CD1c-positive myeloid dendritic cell (primary cell): ENCODE data around the gene CELA3A.
"Not testable (repeated sequence)": the region's sequence is repeated elsewhere in the genome, so short reads cannot be mapped to it uniquely, and the experiment has no call there.

Source experiments
- DNase-seq: peaks from one replicate; pipeline ENCODE4 v3.0.0-alpha.2; 2016; ENCODE audit errors: extremely low spot score

Gene CELA3A, protein sequence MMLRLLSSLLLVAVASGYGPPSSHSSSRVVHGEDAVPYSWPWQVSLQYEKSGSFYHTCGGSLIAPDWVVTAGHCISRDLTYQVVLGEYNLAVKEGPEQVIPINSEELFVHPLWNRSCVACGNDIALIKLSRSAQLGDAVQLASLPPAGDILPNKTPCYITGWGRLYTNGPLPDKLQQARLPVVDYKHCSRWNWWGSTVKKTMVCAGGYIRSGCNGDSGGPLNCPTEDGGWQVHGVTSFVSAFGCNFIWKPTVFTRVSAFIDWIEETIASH

DNA sequence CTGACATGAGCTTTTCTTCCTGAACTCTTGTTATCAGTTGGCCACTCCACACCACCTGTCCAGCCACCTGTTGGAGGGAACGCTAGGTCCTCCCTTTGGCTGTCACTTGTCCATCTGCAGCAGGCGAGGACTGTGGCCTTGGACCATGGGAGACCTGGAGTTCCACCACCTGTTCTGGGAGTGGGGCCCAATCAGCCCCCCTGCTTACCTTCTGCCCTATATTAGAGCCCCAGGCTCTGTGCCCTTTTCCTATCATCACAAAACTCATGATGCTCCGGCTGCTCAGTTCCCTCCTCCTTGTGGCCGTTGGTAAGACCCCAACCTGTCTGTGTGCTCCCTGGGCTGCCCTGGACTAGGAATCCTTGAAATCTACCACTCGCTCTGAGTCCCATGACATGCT lies at the start of gene CELA3A:
Gene CELA3A (plus strand): TSS at position 249 of the 400 bp plus-strand sequence. CDS start 18 bp downstream, at position 267.
- no peak for DNase-seq

DNA sequence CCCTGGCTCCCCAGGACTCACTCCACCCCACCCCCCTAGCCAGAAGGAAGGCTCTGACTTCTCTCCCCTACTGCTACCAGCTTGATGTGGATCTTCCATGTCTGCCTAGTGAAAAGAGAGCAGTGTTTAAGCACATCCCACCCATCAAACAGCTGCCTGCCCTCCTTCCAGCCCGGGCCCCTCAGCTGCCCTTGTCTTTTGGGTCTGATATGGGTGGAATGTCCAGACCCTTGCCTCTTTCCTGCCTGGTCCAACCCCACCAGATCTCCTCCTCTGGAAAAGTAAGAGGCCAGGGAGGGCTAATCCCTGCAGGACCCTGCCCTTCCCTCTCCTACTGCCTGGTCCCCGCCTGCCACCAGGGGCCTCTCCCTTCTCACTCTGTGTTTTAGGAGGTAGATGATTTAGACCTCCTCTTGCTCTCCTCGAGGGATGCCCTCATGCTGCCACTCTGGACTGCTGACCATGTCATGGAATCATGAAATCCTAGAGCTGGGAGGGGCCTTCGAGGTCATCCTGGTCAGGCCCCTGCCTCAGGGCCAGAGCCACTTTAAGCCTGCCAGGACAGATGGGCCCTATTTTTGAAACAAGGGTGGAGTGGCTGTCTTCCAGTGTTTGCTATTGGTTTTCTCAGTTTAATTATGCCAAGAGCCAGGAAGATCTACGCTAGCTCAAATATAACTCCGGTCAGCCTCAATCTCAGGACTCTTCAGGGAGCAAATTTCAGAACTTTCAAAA lies 48.5 kb upstream of the CELA3A start:
- no peak for DNase-seq

DNA sequence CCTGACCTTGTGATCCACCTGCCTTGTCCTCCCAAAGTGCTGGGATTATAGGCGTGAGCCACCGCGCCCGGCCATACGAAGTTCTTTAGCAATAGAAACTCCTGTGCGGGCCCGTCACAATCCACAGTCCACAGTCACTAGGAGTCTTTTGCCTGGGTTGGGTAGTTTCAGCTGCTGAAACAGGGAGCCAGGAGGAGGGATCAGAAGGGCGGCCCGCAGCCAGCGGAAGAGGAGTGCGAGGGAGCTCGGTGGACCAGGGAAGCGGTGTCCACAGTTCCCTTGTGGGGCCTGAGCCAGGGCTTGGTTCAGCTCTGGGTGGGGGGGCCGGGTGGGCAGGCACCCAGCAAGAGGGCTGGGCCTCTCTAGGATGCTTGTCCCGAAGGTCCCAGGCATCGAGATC lies 46.4 kb upstream of the CELA3A start:
- no peak for DNase-seq

DNA sequence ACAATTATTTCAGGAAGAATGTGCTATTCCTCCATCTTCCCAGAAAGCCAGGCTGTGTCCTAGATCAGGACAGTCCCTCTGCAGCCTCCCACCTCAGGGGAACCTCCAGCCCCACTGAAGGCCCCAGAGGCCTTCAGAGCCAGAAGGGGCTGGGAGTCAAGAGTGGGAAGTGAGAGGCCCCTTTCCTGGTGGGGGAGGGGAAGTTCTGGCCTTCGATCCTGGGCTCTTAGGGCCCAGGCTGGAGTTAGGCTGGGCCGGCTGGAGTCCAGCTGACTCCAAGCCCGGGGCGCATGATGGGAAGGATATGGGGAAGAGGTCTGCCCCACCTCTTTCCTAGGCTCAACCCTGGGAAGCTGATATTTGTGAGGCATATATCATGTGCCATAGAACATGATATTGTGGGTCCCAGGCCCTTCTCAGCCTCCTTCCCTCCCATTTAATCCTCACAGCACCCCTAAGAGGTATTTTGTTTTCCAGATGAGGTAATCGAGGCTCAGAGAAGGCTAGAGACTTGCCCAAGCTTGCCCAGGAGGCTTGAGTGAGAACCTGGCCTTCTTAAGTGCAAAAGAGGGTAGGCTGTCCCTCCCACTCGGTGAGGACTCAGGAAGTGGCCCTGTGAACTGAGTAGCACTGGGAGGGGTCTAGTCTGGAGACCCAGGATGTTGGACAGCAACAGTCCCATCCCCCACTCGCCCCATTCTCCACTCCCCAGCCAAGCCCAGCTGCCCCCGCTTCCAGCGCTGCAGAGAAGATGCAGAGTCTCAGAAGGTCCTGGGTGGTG lies 45.8 kb upstream of the CELA3A start:
- DNase-seq: no peak

DNA sequence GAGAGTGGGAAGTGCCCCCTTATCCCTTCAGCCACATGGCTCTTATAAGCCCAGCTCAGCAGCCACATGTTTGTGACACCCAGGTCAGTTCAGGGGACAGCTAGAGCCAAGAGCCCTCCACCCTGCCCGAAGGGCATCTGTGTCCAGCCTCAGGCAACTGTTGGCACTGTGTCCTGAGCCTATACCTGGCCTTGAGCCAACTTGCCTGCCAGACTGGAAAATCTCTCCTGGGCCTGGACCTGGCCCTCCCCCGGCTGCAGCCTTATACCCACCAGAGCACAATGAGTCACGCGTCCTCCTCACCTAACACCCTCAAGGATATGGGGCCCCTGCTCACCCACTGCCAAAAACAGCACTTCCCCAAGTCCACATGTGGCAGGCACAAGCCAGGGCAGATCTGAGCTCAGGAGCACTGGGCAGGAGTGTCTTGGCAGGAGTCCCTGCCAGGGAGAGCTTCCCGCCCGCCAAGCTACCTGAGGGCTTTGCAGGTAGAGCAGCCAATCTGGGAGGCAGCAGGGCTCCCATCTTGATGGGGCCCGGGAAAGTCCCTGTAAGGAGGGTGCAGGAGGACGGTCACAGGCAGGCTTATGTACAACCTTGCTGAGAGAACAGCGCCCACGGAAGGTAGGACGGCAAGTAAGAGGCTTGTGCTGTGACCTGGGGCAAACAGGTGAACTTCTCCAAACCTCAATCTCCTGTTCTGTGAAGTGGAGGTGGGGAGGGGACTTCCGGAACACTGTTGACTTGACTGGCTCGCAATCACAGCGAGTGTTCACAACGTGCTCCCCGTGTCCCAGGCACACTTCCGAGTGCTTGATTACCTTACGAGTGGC lies 44.5 kb upstream of the CELA3A start:
- no peak for DNase-seq

DNA sequence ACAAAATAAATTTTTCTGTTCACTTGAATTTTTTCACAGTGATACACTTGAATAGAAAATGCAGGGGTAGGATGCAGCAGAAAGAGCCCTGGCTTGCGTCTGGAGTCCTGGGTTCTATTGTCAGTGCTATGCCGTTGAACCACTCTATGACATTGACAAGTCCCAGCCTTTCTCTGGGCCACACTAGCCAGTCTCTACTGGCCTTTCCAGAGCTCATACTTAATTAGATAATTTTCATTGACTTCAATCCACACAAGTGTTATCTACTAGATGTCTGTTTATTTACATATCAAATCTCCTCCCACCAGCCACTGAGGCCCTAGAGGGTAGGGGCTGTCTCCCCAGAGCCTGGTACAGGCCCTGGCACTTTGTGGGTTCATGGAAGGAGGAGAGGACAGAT lies 40.1 kb upstream of the CELA3A start:
- no peak for DNase-seq

DNA sequence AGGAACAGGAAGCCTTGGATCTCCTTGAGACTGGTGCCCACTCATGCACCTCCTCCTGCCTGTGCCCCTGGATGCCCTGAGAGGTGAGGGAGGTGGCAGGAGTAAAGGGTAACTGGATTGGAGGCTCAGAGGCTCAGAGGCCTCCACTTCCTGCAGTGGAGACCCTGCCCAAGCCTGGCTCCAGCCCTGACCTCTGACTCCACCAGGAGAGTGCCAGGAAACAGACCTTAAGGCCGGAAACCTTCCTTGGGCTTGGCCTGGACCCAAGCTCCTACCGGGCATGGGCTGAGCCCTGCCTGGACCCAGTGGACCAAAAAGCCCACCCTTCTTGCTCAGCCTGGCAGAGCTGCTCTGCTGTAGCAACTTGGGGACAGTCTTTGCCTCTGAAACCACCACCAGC lies 39.7 kb upstream of the CELA3A start:
- DNase-seq: no peak

DNA sequence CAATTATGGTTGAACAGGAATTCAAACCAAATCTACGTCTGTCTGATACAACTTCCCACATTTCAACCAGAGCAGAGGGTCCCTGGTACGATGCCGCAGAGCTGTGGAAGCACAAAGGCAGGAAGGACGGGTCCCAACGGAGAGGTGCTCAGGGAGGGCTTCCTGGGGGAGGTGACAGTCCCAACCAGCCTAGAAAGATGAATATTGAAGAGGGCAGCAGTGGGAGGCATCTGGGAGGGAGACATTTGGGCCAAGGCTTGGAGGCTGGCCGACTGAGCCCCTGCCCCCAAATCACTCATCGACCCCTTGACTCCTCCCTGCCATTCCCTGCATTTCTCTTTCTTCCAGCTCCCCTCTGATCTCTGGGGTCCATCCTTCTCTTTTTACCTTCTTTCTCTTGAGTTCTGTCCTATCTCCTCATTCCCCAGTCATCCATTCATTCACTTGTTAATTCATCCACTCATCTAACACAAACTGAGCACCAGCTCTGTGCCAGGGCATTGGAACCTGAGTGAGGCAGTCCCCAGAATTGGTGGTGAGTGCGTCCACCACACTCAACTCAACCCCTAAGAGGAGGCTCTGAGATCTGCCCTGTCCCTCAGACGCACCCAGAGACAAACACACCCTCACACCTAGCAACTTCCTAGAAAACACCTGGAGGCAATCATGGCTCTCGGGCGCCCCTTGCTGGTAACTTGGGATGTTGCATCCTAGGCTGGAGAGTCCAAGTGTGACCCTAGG lies 37.8 kb upstream of the CELA3A start:
- DNase-seq: peak; percentile 88

DNA sequence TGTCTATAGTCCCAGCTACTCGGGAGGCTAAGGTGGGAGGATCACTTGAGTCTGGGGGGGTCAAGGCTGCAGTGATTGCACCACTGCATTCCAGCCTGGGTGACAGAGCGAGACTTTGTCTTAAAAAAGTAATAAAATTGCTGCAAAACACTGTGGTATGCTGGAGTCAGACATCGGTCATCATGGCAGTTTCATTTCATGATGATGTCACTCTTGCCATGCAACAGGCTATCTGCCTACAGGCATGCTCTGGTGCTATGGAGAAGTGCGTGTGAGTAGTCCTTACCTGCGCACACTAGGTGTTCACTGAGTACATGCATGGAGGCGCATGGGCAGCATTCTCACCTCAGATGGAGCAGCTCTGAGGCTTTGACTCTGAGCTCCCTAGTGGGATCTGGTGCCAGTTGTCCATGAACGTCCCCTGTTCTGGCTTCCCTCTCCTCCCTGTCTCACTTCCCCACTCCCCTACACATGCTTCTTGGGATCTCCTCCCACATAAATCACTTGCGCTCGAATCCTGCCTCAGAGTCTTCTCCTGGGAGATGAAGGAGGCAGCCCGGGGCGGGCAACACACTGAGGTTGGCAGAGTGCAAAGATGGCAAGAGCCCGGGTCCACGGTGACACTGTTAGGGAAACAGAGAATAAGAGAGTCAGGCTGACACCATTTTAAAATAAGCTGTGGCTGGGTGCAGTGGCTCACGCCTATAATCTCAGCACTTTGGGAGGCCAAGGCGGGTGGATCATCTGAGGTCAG lies 35.0 kb upstream of the CELA3A start:
- peak; percentile 43 for DNase-seq

DNA sequence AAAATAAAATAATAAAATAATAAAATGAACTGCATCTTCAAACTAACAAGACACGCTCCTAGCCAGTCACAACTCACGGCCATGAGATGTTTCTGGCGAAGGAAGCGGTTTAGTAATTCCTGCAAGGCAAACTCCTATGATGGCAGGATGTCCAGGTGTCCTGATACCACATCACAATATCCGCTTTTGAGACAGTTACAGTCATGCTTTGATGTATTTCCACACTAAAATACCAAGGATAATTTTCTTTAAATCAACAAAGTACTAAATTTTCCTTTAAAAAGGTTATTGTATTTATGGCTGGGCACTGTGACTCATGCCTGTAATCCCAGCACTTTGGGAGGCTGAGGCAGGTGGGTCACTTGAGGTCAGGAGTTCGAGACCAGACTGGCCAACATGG lies 34.2 kb upstream of the CELA3A start:
- not testable (repeated sequence) for DNase-seq

DNA sequence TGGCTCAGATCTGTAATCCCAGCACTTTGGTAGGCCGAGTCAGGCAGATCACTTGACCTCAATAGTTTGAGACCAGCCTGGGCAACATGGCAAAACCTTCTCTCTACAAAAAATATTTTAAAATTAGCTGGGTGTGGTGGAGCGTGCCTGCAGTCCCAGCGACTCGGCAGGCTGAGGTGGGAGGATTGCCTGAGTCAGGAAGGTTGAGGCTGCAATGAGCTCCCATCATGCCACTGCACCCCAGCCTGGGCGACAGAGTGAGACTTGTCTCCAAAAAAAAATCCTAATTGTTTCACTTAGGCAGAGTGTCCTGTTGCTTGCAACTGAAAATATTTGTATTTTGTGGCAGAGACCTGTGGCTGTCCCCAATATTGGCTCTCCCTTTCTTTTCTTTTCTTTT lies 32.4 kb upstream of the CELA3A start:
- not testable (repeated sequence) for DNase-seq

DNA sequence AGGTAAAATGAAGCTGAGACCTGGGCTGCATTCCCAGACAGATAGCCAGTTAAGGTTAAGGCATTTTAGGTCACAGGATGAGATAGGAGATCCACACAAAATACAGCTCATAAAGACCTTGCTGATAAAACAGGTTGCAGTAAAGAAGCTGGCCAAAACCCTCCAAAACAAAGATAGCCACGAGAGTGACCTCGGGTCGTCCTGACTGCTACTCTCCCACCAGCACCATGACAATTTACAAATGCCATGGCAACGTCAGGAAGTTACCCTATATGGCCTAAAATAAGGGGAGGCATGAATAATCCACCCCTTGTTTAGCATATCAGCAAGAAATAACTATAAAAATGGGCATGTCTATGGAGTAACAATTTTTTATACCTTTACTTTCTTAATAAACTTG lies 30.9 kb upstream of the CELA3A start:
- not testable (repeated sequence) for DNase-seq

DNA sequence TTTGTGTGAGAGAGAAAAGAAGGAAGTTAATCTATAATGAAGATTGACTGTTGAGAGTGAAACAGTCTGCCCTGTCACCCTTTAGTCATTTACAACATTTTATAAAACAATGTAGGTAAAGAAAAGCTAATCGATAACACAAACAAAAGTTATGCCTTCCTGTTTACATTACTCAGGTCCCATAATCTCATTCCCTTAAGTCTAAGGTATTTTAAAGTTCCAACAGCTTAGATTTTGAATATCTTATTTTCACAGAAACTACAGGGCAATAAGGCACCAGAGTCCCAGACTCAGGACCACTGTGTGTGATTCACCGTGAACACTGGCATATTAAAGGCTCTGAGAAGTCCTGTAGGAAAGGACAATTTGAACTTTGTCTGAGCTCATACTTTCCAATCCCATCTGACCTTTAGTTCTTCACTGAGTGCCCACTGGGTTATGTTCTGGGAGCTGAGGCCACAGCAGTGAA lies 28.4 kb upstream of the CELA3A start:
- not testable (repeated sequence) for DNase-seq

DNA sequence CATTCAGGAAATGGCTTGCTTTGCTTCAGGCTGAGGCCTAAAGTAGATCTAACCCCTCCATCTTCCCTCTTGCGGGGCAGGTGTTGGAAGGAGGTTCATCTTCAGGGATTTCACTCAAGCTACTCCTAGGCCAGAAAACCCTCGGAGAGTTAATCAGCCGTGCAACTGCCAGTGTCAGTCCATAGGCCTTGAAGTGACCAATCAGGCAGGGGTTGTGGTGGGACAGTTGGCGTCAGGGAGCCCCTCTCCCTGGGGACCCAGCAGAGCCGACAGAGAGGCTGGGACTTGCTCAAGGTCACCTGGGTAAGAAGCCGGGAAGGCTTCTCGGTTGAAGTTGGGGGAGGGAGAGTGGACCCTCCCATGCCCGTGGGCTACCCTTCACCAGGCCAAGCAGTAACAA lies 27.5 kb upstream of the CELA3A start:
- not testable (repeated sequence) for DNase-seq

DNA sequence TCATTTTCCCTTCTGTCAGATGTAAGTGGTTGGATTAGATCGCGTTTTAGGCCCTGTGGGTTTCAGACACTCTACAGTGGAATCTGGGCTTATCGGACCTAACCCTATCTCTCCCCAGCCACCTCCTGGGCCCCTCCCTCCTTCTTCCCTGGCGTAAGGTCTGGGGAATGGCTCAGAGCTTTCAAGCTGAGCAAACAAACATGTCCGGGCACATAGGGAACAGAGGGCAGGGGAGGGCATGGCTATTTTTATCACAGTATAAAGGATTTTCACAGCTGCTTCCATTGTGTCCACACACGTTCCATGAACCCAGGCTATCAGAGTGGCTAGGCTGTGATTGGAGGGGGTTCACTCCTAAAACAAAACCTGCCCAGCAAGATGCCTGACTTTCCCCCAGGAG lies 26.8 kb upstream of the CELA3A start:
- not testable (repeated sequence) for DNase-seq

DNA sequence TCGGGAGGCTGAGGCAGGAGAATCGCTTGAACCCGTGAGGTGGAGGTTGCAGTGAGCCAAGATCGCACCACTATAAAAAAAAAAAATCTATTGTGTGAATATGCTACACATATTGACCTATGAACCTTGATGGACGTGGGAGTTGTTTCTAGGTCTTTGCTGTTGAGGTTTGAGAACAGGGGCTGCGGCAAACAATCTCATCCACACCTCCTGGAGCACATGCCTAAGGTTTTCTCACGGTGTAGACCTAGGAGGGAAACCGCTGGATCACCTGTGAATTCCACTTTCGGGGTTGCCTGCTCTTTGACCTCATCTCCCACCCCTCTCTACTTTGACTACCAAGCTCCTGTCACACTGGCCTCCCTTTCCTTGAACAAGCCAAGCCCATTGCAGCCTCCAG lies 26.2 kb upstream of the CELA3A start:
- DNase-seq: not testable (repeated sequence)

DNA sequence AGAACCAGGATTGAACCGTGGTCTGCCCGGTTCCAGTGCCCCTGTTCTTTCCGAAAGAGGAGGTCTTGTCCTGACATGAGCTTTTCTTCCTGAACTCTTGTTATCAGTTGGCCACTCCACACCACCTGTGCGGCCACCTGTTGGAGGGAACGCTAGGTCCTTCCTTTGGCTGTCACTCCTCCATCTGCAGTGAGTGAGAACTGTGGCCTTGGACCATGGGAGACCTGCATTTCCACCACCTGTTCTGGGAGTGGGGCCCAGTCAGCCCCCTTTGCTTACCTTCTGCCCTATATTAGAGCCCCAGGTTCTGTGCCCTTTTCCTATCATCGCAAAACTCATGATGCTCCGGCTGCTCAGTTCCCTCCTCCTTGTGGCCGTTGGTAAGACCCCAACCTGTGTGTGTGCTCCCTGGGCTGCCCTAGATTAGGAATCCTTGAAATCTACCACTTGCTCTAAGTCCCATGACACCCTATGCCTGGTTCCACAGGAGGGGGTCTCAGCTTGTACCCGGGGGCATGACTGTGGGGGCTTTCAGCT lies 24.7 kb upstream of the CELA3A start, which contains the start of gene CELA3B:
Gene CELA3B (plus strand): TSS at position 320 of the 537 bp plus-strand sequence. CDS start 18 bp downstream, at position 338.
- not testable (repeated sequence) for DNase-seq

DNA sequence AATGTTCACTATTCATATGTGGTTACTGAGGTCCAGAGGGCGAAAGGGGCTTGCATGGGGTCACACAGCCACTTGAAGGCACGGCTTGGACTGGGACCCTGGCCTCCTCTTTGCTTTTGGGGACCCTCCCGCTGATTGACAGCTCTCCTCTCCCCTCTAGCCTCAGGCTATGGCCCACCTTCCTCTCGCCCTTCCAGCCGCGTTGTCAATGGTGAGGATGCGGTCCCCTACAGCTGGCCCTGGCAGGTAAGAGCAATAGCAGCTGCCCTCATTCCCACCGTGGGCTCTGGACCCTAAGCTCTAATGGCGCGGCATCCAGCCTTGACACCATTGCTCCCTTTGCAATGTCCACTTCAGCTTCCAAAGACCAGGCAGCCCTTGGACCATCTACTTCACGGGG lies 23.2 kb upstream of the CELA3A start:
- DNase-seq: not testable (repeated sequence)

DNA sequence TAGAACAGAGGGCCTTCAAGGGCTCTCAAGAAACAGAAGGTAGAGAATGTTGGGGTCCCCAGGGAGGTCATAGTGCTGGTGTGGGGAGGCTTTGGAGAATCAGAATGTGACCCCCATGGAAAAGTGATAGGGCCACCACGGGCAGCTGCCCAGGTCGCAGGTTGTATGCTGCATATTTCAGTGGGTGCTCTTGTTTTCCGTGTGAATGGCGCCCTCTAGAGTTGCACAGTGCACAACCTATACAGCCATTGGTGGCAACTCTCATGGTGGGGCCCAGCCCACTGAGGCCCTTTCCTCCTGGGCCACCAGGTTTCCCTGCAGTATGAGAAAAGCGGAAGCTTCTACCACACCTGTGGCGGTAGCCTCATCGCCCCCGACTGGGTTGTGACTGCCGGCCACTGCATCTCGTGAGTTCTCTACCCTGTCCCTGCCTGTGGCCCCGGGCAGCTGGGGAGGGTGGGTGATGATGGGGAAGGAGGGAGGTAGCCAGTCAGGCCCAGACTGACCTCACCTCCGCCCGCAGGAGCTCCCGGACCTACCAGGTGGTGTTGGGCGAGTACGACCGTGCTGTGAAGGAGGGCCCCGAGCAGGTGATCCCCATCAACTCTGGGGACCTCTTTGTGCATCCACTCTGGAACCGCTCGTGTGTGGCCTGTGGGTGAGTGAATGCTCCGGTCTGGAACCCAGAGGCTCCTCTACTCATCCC lies 20.8 kb upstream of the CELA3A start:
- DNase-seq: peak; percentile 26
